K562 (cell line): Measurements from ENCODE around the gene CDCP2. TPM values are rescaled to one million over a fixed set of nuclear protein-coding genes. Genes with fewer than 3 reads are reported as not detected.

ENCODE experiments used
- BRCA1 ChIP-seq, 2 experiments: fragments of 450-650 bp in 1 of 2; sonication (generic) in 1 of 2; formaldehyde crosslinking in 1 of 2; IDR thresholded peaks; 2 replicates each; pipeline versions ENCODE4 v1.5.0 to v1.6.1; 2017 to 2020; ENCODE audit warnings: mild to moderate bottlenecking in 1 of 2, missing genetic modification reagents in 1 of 2
- ETV6 ChIP-seq, 3 experiments: fragments of 150-350 bp in 1 of 3; sonication (generic) in 1 of 3; formaldehyde crosslinking in 1 of 3; IDR thresholded peaks; 2 replicates each; pipeline versions ENCODE4 v1.6.1 to v1.8.0; 2014 to 2022; ENCODE audit warnings: borderline replicate concordance in 2 of 3, low read depth in 2 of 3, antibody characterized with exemption in 1 of 3, low read length in 1 of 3, mild to moderate bottlenecking in 1 of 3, missing genetic modification reagents in 1 of 3
- FOXK2 ChIP-seq, 2 experiments: fragments of 450-650 bp; IDR thresholded peaks in 1 of 2; conservative IDR thresholded peaks in 1 of 2; 2 replicates each; pipeline ENCODE4 v1.6.1; 2016; ENCODE audit warnings: low read depth in 2 of 2, mild to moderate bottlenecking in 1 of 2
- HDAC2 ChIP-seq: fragments of 450-650 bp; IDR thresholded peaks from 2 replicates; pipeline ENCODE4 v1.6.1; 2016; ENCODE audit warnings: mild to moderate bottlenecking
- KLF6 ChIP-seq: fragments of 250-450 bp; sonication (Bioruptor Pico); IDR thresholded peaks from 2 replicates; pipeline ENCODE4 v1.4.0; 2020; ENCODE audit warnings: mild to moderate bottlenecking, moderate library complexity, borderline replicate concordance
- NELFE ChIP-seq: IDR thresholded peaks from 2 replicates; pipeline ENCODE4 v1.6.1; 2011; ENCODE audit warnings: mild to moderate bottlenecking; ENCODE audit not compliant: insufficient read depth, insufficient read length
- NR2F6 ChIP-seq: fragments of 450-650 bp; formaldehyde crosslinking; IDR thresholded peaks from 2 replicates; pipeline ENCODE4 v1.4.0; 2020; ENCODE audit warnings: mild to moderate bottlenecking
- SNIP1 ChIP-seq: fragments of 450-650 bp; IDR thresholded peaks from 2 replicates; pipeline ENCODE4 v1.7.1; 2017; ENCODE audit warnings: low read depth, mild to moderate bottlenecking
- SOX6 ChIP-seq: fragments of 450-650 bp; IDR thresholded peaks from 2 replicates; pipeline ENCODE4 v1.6.1; 2014; ENCODE audit warnings: mild to moderate bottlenecking
- TRIM24 ChIP-seq, 2 experiments: fragments of 450-650 bp; IDR thresholded peaks; 2 replicates each; pipeline ENCODE4 v1.6.1; 2016
- TSHZ1 ChIP-seq: fragments of 250-450 bp; sonication (Bioruptor Pico); IDR thresholded peaks from 2 replicates; pipeline ENCODE4 v1.4.0; 2020; ENCODE audit warnings: mild to moderate bottlenecking, moderate library complexity
- ZBTB7A ChIP-seq: IDR thresholded peaks from 2 replicates; pipeline ENCODE4 v1.6.1; 2011; ENCODE audit warnings: low read depth, mild to moderate bottlenecking, low read length, moderate library complexity, borderline replicate concordance; ENCODE audit not compliant: control insufficient read depth
- ZBTB9 ChIP-seq: fragments of 450-650 bp; formaldehyde crosslinking; IDR thresholded peaks from 2 replicates; pipeline ENCODE4 v1.4.0; 2020; ENCODE audit warnings: mild to moderate bottlenecking, moderate library complexity
- ZEB2 ChIP-seq: fragments of 450-650 bp; IDR thresholded peaks from 2 replicates; pipeline ENCODE4 v1.6.1; 2016
- polyA plus RNA-seq, 8 experiments: library from polyadenylated mRNA; depleted of rRNA in 4 of 8; stranded (reverse) in 5 of 8; unstranded in 3 of 8; fragments of >200 nt; fragmentation: Nextera tagmentation in 2 of 8; fragmentation: Illumina TruSeq in 1 of 8; extraction: Ambion mirVana in 2 of 8; extraction: Trizol in 1 of 8; gene quantifications; 2 replicates each; pipeline versions ENCODE4 v1.2.1 to v1.2.3, GENCODE V29; 2011 to 2014; ENCODE audit warnings: inconsistent platforms in 1 of 8, missing spikeins in 1 of 8
- total RNA-seq, 7 experiments: library from RNA; depleted of rRNA in 6 of 7; stranded (reverse); fragments of >200 nt in 6 of 7; fragmentation: Illumina TruSeq in 2 of 7; extraction: Trizol in 2 of 7; gene quantifications; 2 replicates each; pipeline versions ENCODE4 v1.2.1 to v1.2.3, GENCODE V29; 2011 to 2021; ENCODE audit warnings: low replicate concordance in 1 of 7
- TF ChIP-seq, protein P1 (sequence below): fragments of 200-800 bp; sonication (Bioruptor generic); IDR thresholded peaks from 2 replicates; pipeline ENCODE4 v1.6.1; 2017; ENCODE audit warnings: missing genetic modification characterization, missing compliant biosample characterization
- TF ChIP-seq, protein P2 (sequence below): conservative IDR thresholded peaks from 2 replicates; pipeline ENCODE4 v1.6.1; 2011; ENCODE audit warnings: low read depth, mild to moderate bottlenecking, low read length; ENCODE audit not compliant: control insufficient read depth
- TF ChIP-seq, protein P3 (sequence below): sonication (generic); formaldehyde crosslinking; IDR thresholded peaks from 2 replicates; pipeline ENCODE4 v1.8.1; 2023; ENCODE audit warnings: mild to moderate bottlenecking, missing genetic modification reagents, moderate library complexity

The CDCP2 gene
- total and polyA plus RNA-seq, 9 of the 15 experiments (the other 6 are each of a cell fraction or from before 2014, with no cell fraction given) = not detected

DNA sequence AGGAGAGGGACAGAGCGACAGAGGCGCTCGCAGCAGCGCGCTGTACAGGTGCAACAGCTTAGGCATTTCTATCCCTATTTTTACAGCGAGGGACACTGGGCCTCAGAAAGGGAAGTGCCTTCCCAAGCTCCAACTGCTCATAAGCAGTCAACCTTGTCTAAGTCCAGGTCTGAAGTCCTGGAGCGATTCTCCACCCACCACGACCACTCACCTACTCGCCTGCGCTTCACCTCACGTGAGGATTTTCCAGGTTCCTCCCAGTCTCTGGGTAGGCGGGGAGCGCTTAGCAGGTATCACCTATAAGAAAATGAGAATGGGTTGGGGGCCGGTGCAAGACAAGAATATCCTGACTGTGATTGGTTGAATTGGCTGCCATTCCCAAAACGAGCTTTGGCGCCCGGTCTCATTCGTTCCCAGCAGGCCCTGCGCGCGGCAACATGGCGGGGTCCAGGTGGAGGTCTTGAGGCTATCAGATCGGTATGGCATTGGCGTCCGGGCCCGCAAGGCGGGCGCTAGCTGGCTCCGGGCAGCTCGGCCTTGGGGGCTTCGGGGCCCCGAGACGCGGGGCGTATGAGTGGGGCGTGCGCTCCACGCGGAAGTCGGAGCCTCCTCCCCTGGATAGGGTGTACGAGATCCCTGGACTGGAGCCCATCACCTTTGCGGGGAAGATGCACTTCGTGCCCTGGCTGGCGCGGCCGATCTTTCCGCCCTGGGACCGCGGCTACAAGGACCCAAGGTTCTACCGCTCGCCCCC lies 47.1 kb upstream of the CDCP2 start, which contains the start of the genes CYB5RL and MRPL37 (continued):
- TF ChIP-seq FOXK2 (conservative IDR thresholded peaks at IDR 0.05 in 1 of 2, IDR thresholded peaks at IDR 0.05 in 1 of 2; ENCODE audit: low read depth in 2 of 2) (peak; percentile 84 to 90), ZBTB9 (CRISPR knock-in tag) (no peak), HDAC2 (peak; percentile 72; the same call in 1 of the 2 replicates), SOX6 (peak; percentile 7; the same call in 1 of the 2 replicates), TRIM24 (IDR thresholded peaks at IDR 0.05) (no peak), KLF6 (CRISPR knock-in tag) (no peak), NELFE (peak; percentile 46), ZBTB7A (peak; percentile 16; the same call in 1 of the 2 replicates), ETV6 (IDR thresholded peaks at IDR 0.05; ENCODE audit: borderline replicate concordance in 1 of 2, low read depth in 2 of 2, low read length in 1 of 2) (no peak), ETV6 (CRISPR knock-in tag; IDR thresholded peaks at IDR 0.05; ENCODE audit: borderline replicate concordance) (no peak), BRCA1 (IDR thresholded peaks at IDR 0.05) (no peak), BRCA1 (CRISPR knock-in tag; IDR thresholded peaks at IDR 0.05) (no peak), SNIP1 (no peak), NR2F6 (CRISPR knock-in tag) (no peak), ZEB2 (peak; percentile 94), TSHZ1 (CRISPR knock-in tag) (no peak)
- TF ChIP-seq, protein P1, sequence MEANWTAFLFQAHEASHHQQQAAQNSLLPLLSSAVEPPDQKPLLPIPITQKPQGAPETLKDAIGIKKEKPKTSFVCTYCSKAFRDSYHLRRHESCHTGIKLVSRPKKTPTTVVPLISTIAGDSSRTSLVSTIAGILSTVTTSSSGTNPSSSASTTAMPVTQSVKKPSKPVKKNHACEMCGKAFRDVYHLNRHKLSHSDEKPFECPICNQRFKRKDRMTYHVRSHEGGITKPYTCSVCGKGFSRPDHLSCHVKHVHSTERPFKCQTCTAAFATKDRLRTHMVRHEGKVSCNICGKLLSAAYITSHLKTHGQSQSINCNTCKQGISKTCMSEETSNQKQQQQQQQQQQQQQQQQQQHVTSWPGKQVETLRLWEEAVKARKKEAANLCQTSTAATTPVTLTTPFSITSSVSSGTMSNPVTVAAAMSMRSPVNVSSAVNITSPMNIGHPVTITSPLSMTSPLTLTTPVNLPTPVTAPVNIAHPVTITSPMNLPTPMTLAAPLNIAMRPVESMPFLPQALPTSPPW (CRISPR knock-in tag) = peak; percentile 35; the same call in 1 of the 2 replicates
- TF ChIP-seq, protein P2, sequence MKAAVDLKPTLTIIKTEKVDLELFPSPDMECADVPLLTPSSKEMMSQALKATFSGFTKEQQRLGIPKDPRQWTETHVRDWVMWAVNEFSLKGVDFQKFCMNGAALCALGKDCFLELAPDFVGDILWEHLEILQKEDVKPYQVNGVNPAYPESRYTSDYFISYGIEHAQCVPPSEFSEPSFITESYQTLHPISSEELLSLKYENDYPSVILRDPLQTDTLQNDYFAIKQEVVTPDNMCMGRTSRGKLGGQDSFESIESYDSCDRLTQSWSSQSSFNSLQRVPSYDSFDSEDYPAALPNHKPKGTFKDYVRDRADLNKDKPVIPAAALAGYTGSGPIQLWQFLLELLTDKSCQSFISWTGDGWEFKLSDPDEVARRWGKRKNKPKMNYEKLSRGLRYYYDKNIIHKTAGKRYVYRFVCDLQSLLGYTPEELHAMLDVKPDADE = peak; percentile 48; the same call in 1 of the 2 replicates
- TF ChIP-seq, protein P3, sequence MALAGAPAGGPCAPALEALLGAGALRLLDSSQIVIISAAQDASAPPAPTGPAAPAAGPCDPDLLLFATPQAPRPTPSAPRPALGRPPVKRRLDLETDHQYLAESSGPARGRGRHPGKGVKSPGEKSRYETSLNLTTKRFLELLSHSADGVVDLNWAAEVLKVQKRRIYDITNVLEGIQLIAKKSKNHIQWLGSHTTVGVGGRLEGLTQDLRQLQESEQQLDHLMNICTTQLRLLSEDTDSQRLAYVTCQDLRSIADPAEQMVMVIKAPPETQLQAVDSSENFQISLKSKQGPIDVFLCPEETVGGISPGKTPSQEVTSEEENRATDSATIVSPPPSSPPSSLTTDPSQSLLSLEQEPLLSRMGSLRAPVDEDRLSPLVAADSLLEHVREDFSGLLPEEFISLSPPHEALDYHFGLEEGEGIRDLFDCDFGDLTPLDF = peak; percentile 74; the same call in 1 of the 2 replicates
